Sigmoid colon (tissue), 7 donors: ENCODE measurements around the gene CECR2. TPM values are rescaled to one million over a fixed set of nuclear protein-coding genes. Genes with fewer than 3 reads are reported as not detected.

Experiments
- DNase-seq: peaks from one replicate; pipeline ENCODE4 v3.0.0-alpha.2; 2019
- H3K27ac ChIP-seq, 4 donors: fragments of 200-600 bp; sonication (generic); one replicate each; pipeline ENCODE4 v1.5.1; 2016 to 2019; ENCODE audit warnings: mild to moderate bottlenecking in 1 of 4
- H3K27me3 ChIP-seq, 3 donors: fragments of 200-600 bp; sonication (generic); one replicate each; pipeline ENCODE4 v1.5.1; 2019; ENCODE audit warnings: mild to moderate bottlenecking in 1 of 3
- H3K36me3 ChIP-seq, 4 donors: fragments of 200-600 bp; sonication (generic); one replicate each; pipeline ENCODE4 v1.5.1; 2016 to 2019
- H3K4me1 ChIP-seq, 4 donors: fragments of 200-600 bp; sonication (generic); one replicate each; pipeline ENCODE4 v1.5.1; 2017 to 2019
- H3K4me3 ChIP-seq, 4 donors: fragments of 200-600 bp; sonication (generic); one replicate each; pipeline ENCODE4 v1.5.1; 2017 to 2019; ENCODE audit warnings: mild to moderate bottlenecking in 2 of 4, moderate library complexity in 1 of 4
- H3K9me3 ChIP-seq, 4 donors: fragments of 200-600 bp in 3 of 4; sonication (generic) in 3 of 4; one replicate each; pipeline versions ENCODE4 v1.5.1 to v1.6.1; 2013 to 2019
- EP300 ChIP-seq, 4 donors: sonication (generic); formaldehyde crosslinking; IDR thresholded peaks; one replicate each; pipeline ENCODE4 v1.6.1; 2017; ENCODE audit warnings: antibody characterized with exemption in 4 of 4
- POLR2A ChIP-seq, 2 donors: fragments of 450-650 bp; IDR thresholded peaks; one replicate each; pipeline ENCODE4 v1.6.1; 2016; ENCODE audit warnings: antibody characterized with exemption in 2 of 2, mild to moderate bottlenecking in 2 of 2, moderate library complexity in 2 of 2
- POLR2AphosphoS5 ChIP-seq, 4 donors: sonication (generic); formaldehyde crosslinking; IDR thresholded peaks; one replicate each; pipeline ENCODE4 v1.6.1; 2017; ENCODE audit warnings: antibody characterized with exemption in 4 of 4
- WGBS, 2 donors: extraction: QIAGEN DNeasy Blood & Tissue Kit; methylation state at CpG; one replicate each; pipeline ENCODE4 v1.1.7; 2013; 5-methylcytosine and 5-hydroxymethylcytosine counted together
- intact Hi-C: fragments of 100-400 bp; cut with DNase I; formaldehyde crosslinking; loops from one replicate; pipeline ENCODE4 v1.15.1; 2023
- polyA plus RNA-seq, 3 donors: library from polyadenylated mRNA; stranded (reverse); fragments of 200-250 nt; gene quantifications; one replicate each; pipeline ENCODE4 v1.2.3, GENCODE V29; 2013
- total RNA-seq, 4 donors: library from RNA; depleted of rRNA; stranded (reverse); fragments of >200 nt; gene quantifications; one replicate each; pipeline ENCODE4 v1.1.0, GENCODE V29; 2016
- TF ChIP-seq, protein P1 (sequence below), 4 experiments: fragments of 450-650 bp in 3 of 4; fragments of 200-600 bp in 1 of 4; IDR thresholded peaks; one replicate each; pipeline ENCODE4 v1.5.1; 2016 to 2019; ENCODE audit warnings: antibody characterized with exemption in 4 of 4, mild to moderate bottlenecking in 3 of 4, moderate library complexity in 2 of 4
- donor health status: healthy with polysubstance abuse.
- donor health status: Bipolar disorder and iron deficiency.
- donor health status: healthy.

CECR2 gene
- total RNA-seq (1 to 10 TPM; 1.1 to 2.8 (median 1.6) TPM), polyA plus RNA-seq (under 1 TPM in 2 of 3 donors, not detected in 1; 0.39 to 0.60 TPM)

DNA sequence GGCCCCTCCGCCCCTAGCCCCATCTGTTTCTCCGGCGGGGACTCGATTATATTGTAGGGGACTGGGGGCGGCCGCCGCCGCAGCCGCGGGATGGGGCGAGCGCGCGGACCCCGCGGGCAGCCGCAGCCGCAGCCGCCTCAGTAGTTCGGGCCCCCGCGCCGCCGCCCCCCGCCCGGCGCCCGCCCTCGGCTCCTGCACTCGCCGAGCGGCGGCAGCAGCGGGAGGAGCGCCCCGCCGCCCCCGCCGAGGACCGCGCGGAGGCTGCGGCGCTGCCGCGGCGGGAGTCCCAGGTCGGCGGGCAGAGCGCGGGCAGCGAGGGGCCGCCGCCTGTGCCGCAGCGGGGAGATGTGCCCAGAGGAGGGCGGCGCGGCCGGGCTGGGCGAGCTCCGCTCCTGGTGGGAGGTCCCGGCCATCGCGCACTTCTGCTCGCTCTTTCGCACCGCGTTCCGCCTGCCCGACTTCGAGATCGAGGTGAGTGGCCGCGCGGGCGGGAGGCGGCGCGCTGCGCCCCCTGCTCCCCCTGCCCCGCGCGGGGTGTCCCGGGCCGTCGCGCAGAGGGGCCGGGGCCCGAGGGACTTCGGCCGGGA, at the start of gene CECR2:
Gene CECR2, plus strand, starts transcription at position 22 of the 587 bp plus-strand sequence. Its CDS starts 324 bp downstream, at position 346.
- TF ChIP-seq POLR2A (IDR thresholded peaks at IDR 0.05) (no peak), POLR2AphosphoS5 (IDR thresholded peaks at IDR 0.05) (no peak), EP300 (IDR thresholded peaks at IDR 0.05) (no peak)
- TF ChIP-seq, protein P1, sequence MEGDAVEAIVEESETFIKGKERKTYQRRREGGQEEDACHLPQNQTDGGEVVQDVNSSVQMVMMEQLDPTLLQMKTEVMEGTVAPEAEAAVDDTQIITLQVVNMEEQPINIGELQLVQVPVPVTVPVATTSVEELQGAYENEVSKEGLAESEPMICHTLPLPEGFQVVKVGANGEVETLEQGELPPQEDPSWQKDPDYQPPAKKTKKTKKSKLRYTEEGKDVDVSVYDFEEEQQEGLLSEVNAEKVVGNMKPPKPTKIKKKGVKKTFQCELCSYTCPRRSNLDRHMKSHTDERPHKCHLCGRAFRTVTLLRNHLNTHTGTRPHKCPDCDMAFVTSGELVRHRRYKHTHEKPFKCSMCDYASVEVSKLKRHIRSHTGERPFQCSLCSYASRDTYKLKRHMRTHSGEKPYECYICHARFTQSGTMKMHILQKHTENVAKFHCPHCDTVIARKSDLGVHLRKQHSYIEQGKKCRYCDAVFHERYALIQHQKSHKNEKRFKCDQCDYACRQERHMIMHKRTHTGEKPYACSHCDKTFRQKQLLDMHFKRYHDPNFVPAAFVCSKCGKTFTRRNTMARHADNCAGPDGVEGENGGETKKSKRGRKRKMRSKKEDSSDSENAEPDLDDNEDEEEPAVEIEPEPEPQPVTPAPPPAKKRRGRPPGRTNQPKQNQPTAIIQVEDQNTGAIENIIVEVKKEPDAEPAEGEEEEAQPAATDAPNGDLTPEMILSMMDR (IDR thresholded peaks at IDR 0.05) = no peak
- intact Hi-C loops = no loop called here
- H3K4me3 ChIP-seq = peak within 1 kb of the TSS; percentile 34 to 60 (median 50)
- WGBS, 2 donors = 0 to 1% methylated on average over 92 of the region's 92 CpGs
- peaks cover 22 to 84% (median 44%) of the 10 kb centered on the region in 3 donors for H3K27me3 ChIP-seq
- peaks cover 0 to 30% (median 24%) of the 10 kb centered on the region in 4 donors for H3K4me1 ChIP-seq
- H3K36me3 ChIP-seq = no peaks in the 10 kb centered on the region
- no peaks in the 10 kb centered on the region for H3K9me3 ChIP-seq
- DNase-seq = no peak
- peak within 1 kb of the TSS; percentile 45 to 68 (median 61) for H3K27ac ChIP-seq

- intact Hi-C loops = no loop called here
These were observed 49.7 kb upstream of the CECR2 start for GRCh38 chr22:17319546-17319945.

GRCh38 chr22:17322511-17322910, 46.7 kb upstream of the CECR2 start:
- Histone ChIP-seq H3K4me1 (no peaks in the 10 kb centered on the region), H3K9me3 (no peaks in the 10 kb centered on the region), H3K27me3 (no peaks in the 10 kb centered on the region), H3K36me3 (no peaks in the 10 kb centered on the region), H3K27ac (no peak overlapping the region), H3K4me3 (no peak overlapping the region)
- intact Hi-C loops = no loop called here
- no peak for TF ChIP-seq POLR2AphosphoS5 (IDR thresholded peaks at IDR 0.05)
- no peak for TF ChIP-seq POLR2A (IDR thresholded peaks at IDR 0.05)
- no peak for TF ChIP-seq EP300 (IDR thresholded peaks at IDR 0.05)
- TF ChIP-seq, protein P1 (IDR thresholded peaks at IDR 0.05) = no peak
- 61 to 64% methylated on average over 4 of the region's 4 CpGs for WGBS, 2 donors
- no peak for DNase-seq

More at GRCh38 chr22:17319546-17319945, 49.7 kb upstream of the CECR2 start:
- WGBS, 2 donors = 57 to 58% methylated on average over 5 of the region's 5 CpGs
- DNase-seq = no peak
- H3K9me3 ChIP-seq = no peaks in the 10 kb centered on the region
- TF ChIP-seq POLR2AphosphoS5 (IDR thresholded peaks at IDR 0.05) (no peak), POLR2A (IDR thresholded peaks at IDR 0.05) (no peak), EP300 (IDR thresholded peaks at IDR 0.05) (no peak)
- TF ChIP-seq, protein P1 (IDR thresholded peaks at IDR 0.05) = no peak
- no peaks in the 10 kb centered on the region for H3K4me1 ChIP-seq
- H3K27me3 ChIP-seq = peaks cover 0 to 3% (median 0%) of the 10 kb centered on the region in 3 donors
- no peaks in the 10 kb centered on the region for H3K36me3 ChIP-seq
- no peak overlapping the region for H3K27ac ChIP-seq
- no peak overlapping the region for H3K4me3 ChIP-seq

DNA sequence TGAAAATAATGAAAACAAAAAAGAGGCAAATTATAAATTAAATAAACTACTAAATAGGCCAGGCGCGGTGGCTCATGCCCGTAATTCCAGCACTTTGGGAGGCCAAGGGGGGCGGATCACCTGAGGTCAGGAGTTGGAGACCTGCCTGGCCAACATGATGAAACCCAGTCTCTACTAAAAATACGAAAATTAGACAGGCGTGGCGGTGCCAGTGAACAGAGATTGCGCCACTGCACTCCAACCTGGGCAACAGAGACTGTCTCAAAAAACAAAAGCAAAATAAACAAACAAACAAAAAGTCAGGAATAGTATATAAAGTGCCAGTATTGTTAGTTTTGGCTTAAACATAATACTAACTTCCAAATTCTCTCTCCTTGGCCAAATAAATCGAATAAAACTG, 37.6 kb upstream of the CECR2 start:
- H3K27ac ChIP-seq = no peak overlapping the region
- H3K4me1 ChIP-seq = no peaks in the 10 kb centered on the region
- no peak for DNase-seq
- 90 to 95% methylated on average over 9 of the region's 9 CpGs for WGBS, 2 donors
- no peaks in the 10 kb centered on the region for H3K9me3 ChIP-seq
- H3K27me3 ChIP-seq = no peaks in the 10 kb centered on the region
- no peak overlapping the region for H3K4me3 ChIP-seq
- TF ChIP-seq POLR2AphosphoS5 (IDR thresholded peaks at IDR 0.05) = no peak
- no peaks in the 10 kb centered on the region for H3K36me3 ChIP-seq
- intact Hi-C loops = no loop called here

DNA sequence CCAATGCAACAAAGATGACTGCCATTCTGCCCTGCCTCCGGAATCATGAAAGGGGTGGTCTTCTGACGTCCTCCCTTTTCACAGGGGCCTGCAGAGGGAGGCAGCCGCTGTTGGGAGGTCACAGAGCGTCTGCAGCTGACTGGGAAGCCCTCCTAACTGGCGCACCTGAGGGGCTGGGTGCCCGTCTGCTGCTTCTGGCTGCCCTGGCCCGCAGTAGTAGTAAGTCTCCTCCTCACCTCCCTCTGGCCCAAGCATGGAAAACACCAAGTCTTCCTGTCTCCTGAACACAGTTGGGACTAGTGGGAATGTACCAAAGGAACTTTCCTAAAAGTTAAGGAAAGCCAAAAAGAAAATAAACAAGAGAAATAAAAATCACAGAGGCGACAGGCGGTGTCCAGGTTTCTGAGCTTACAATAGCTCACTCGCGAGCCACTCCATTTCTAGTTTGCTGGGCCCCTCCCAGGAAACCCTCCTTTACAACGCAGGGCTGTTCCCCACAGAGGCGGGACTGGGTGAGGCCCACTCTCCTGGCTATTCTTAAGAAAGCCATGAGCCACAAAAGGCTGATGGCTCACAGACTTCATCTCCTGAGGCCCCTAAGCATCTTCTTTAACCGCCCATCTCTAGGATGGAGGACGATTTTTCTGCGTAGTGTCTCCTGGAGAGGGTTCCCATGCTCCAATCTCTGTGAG, 37.0 kb upstream of the CECR2 start:
- Histone ChIP-seq H3K27ac (no peak overlapping the region), H3K36me3 (no peaks in the 10 kb centered on the region), H3K9me3 (no peaks in the 10 kb centered on the region), H3K4me3 (no peak overlapping the region), H3K27me3 (peaks cover 0 to 5% (median 0%) of the 10 kb centered on the region in 3 donors), H3K4me1 (no peaks in the 10 kb centered on the region)
- 79 to 81% methylated on average over 16 of the region's 16 CpGs for WGBS, 2 donors
- intact Hi-C loops = no loop called here
- no peak for DNase-seq
- TF ChIP-seq POLR2AphosphoS5 (IDR thresholded peaks at IDR 0.05) (no peak), POLR2A (IDR thresholded peaks at IDR 0.05) (no peak), EP300 (IDR thresholded peaks at IDR 0.05) (no peak)
- TF ChIP-seq, protein P1 (IDR thresholded peaks at IDR 0.05) = no peak
